H1 (cell line): Measurements from ENCODE around the gene UQCR10. TPM values are rescaled to one million over a fixed set of nuclear protein-coding genes. Genes with fewer than 3 reads are reported as not detected.

ENCODE experiments used
- GABPA ChIP-seq: IDR thresholded peaks from 2 replicates; pipeline ENCODE4 v1.6.1; 2011; ENCODE audit warnings: mild to moderate bottlenecking, low read length, moderate library complexity, borderline replicate concordance; ENCODE audit not compliant: insufficient read depth
- POU5F1 ChIP-seq: IDR thresholded peaks from 2 replicates; pipeline ENCODE4 v1.6.1; 2011; ENCODE audit warnings: low read depth, mild to moderate bottlenecking, low read length, moderate library complexity
- SIRT6 ChIP-seq: IDR thresholded peaks from one replicate; pipeline ENCODE4 v1.7.1; 2012; ENCODE audit warnings: low read length, inconsistent platforms
- polyA plus RNA-seq, 7 experiments: library from polyadenylated mRNA; depleted of rRNA in 3 of 7; stranded (reverse) in 5 of 7; unstranded in 2 of 7; fragments of >200 nt in 5 of 7; fragments of 200-250 nt in 2 of 7; gene quantifications; 1 replicate in 5 of 7; 2 replicates in 1 of 7; 4 replicates in 1 of 7; pipeline versions ENCODE4 v1.2.1 to v1.2.3, GENCODE V29; 2011 to 2013; ENCODE audit warnings: missing spikeins in 2 of 7, mixed read lengths in 2 of 7
- total RNA-seq: library from RNA; stranded (reverse); fragmentation: NEBNext Ultra II Directional; extraction: Animal tissue kit (Norgen Biotek cat#: 25700); gene quantifications from 2 replicates; pipeline ENCODE4 v1.2.1, GENCODE V29; 2021

Gene UQCR10
- total and polyA plus RNA-seq, 2 of the 8 experiments (the other 6 are each of a cell fraction or from before 2014, with no cell fraction given) = 102 to 260 TPM

DNA sequence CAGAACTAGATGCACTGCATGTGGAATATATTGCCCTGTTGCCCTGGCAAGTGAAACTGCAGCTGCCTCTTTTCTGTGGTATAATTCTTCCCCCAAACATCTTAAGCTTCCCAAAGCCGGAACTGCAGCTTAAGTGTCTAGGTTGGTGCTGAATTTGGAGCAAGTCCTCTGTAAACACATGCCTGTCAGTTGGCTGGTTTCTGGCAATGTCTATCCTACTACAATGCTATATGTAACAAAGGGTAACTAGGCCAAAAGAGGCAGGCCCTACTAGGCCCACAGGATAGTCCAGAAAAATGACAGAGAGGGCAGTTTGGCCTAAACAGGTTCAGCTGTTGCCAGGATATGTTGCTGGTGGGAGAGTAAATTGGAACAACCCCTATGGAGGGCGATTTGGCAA lies 43.0 kb downstream of the UQCR10 start (continued):
- TF ChIP-seq GABPA = no peak
- TF ChIP-seq POU5F1 = no peak
- TF ChIP-seq SIRT6 = no peak
